H1 (cell line): ENCODE results near the gene CTPS1. TPM values are rescaled to one million over a fixed set of nuclear protein-coding genes. Genes with fewer than 3 reads are reported as not detected.

Source experiments
- CBX5 ChIP-seq: fragments of 300-800, 300-1000 bp; sonication (generic); IDR thresholded peaks from 2 replicates; pipeline ENCODE4 v1.7.1; 2016; ENCODE audit warnings: antibody characterized with exemption, low read length, low read depth
- JUN ChIP-seq: IDR thresholded peaks from 2 replicates; pipeline ENCODE4 v1.6.1; 2011; ENCODE audit warnings: low read depth, mild to moderate bottlenecking, improper control_type of control experiment, low read length
- RNF2 ChIP-seq: fragments of 200-900, 300-1000 bp; sonication (generic); IDR thresholded peaks from 2 replicates; pipeline ENCODE4 v1.7.1; 2016; ENCODE audit warnings: borderline replicate concordance, low read depth, mild to moderate bottlenecking, antibody characterized with exemption, low read length; ENCODE audit not compliant: poor library complexity, severe bottlenecking; ENCODE audit errors: missing control alignments
- SUZ12 ChIP-seq: fragments of 200-600 bp; sonication (generic); IDR thresholded peaks from 2 replicates; pipeline ENCODE4 v1.6.1; 2012; ENCODE audit warnings: mild to moderate bottlenecking, inconsistent platforms, low read length, moderate library complexity, mixed read lengths
- polyA plus RNA-seq, 7 experiments: library from polyadenylated mRNA; depleted of rRNA in 3 of 7; stranded (reverse) in 5 of 7; unstranded in 2 of 7; fragments of >200 nt in 5 of 7; fragments of 200-250 nt in 2 of 7; gene quantifications; 1 replicate in 5 of 7; 2 replicates in 1 of 7; 4 replicates in 1 of 7; pipeline versions ENCODE4 v1.2.1 to v1.2.3, GENCODE V29; 2011 to 2013; ENCODE audit warnings: missing spikeins in 2 of 7, mixed read lengths in 2 of 7
- total RNA-seq: library from RNA; stranded (reverse); fragmentation: NEBNext Ultra II Directional; extraction: Animal tissue kit (Norgen Biotek cat#: 25700); gene quantifications from 2 replicates; pipeline ENCODE4 v1.2.1, GENCODE V29; 2021

Gene CTPS1
- total and polyA plus RNA-seq, 2 of the 8 experiments (the other 6 are each of a cell fraction or from before 2014, with no cell fraction given) = 35.5 to 103 TPM

DNA sequence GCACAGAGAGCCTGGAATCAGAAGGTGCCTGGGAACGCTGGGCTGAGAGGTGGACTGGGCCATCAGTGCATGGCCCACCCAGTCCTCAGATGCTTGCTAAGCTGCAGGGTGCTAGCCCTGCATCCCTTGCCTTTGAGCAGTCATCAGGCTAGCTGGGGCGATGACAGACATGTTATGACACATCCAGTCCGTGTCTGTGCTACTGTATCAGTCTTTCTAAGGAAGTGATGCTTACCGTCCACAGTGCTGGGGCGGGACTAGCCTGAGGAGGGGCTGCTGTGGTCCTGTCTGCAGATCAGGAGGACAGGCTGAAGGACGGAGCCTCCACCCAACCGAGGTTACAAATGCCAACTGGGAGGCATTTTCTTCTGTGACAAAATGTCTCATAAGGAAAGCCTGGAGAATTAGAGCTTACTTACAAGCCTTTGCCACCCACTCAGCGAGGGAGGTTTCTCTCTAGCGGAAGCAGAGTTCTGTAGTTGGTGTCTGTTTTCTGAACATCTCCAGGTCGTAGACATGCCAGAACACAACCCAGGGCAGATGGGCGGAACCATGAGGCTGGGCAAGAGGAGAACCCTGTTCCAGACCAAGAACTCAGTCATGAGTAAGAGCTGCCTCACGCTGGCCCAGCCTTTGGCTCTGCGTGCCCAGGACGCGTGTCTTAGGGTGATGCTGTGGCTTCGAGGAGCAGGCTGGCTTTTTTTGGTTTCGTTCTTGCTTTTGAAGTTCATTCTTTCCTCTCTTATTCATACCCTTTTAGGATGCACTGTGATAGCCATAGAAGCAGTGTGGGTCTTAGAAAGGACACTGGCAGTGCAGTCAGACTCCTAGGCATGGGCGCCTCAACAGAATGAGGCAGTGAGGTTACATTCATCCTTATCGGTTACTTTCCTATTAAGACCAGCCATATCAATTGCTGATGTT lies 27.7 kb downstream of the CTPS1 start (continued):
- TF ChIP-seq RNF2 (no peak), SUZ12 (no peak), CBX5 (no peak), JUN (no peak)
